Right lung (tissue), 5 donors: ENCODE results near the gene TSC22D2. TPM values are rescaled to one million over a fixed set of nuclear protein-coding genes. Genes with fewer than 3 reads are reported as not detected.
"Not testable (repeated sequence)": the region's sequence is repeated elsewhere in the genome, so short reads cannot be mapped to it uniquely, and the experiment has no call there.

ENCODE experiments used
- DNase-seq, 2 donors: peaks; one replicate each; pipeline ENCODE4 v3.0.0-alpha.2; 2013
- polyA plus RNA-seq, 5 donors: library from polyadenylated mRNA; unstranded; fragments of 120-200 nt; gene quantifications; one replicate each; pipeline versions ENCODE4 v1.2.1 to v1.2.3, GENCODE V29; 2013; ENCODE audit warnings: inconsistent platforms in 1 of 5, low replicate concordance in 1 of 5; ENCODE audit not compliant: insufficient read length in 5 of 5, insufficient read depth in 1 of 5

The TSC22D2 gene
- polyA plus RNA-seq, 5 donors, result 70.2 to 93.4 (median 75.4) TPM

DNA sequence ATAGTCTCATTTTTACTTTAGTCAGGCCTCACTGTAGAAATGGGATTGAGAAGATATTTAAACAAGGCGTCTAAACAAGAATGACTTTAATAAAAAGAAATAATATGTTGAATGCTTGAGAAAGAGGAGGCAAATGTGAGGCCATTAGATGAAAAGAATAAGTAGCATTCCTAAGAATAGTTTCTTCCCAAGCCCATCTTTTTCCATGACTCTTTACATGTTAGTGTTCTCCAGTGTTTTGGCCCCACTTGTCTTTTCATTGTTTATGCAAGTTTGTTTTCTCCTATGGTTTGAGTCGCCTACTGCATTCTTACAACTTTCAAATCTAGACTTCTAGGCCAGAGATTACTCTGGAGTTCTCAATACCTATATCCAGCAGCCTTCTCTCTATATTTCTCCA is 39.0 kb downstream of the TSC22D2 start:
- no peak for DNase-seq

- no peak for DNase-seq
Measured at GRCh38 chr3:150447631-150448465, 39.8 kb downstream of the TSC22D2 start.

DNA sequence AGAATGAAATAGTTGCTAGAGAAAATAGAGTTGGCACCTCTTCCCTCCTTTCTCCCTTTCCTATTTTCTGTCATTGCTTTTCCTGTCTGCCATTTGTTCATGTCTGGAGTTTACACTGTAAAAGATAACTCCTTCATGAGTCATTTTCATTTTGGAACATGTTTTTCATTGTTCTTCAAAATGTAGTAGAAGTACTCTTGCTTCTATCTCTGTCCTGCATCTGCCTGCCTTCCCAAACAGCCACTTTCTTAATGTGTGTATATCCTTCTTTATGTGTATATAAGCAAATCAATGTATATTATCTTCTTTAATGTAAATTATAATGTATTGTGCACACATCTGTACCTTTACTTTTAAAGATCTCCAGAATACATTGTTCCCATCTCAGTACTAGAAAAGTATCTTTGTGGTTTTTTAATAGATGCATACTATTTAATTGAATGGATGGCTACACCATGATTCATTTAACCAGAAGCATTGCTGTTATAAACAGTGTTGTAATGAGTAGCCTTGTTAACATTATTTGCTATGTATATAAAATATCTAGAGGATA is 41.1 kb downstream of the TSC22D2 start:
- DNase-seq, result no peak

DNA sequence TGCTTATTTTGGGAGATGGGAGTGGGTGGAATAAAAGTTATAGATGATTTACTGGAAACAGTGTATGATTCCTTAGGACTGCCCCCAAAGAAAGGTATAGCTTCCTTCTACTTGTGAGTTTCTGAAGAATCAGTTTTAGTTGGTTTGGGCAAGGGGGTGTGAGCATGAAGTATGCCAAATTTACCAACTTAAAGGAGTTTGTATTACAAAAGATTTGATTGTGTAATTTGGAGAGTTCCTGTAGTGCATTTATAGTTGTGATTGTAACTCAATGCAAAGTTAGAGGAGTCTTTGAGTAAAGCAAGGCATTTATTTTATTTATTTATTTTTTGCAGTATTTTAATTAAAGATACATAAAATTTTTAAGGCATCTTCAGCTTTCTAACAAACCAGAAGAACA is 42.8 kb downstream of the TSC22D2 start:
- DNase-seq, result no peak

GRCh38 chr3:150451329-150452048 is 43.4 kb downstream of the TSC22D2 start:
- no peak for DNase-seq

DNA sequence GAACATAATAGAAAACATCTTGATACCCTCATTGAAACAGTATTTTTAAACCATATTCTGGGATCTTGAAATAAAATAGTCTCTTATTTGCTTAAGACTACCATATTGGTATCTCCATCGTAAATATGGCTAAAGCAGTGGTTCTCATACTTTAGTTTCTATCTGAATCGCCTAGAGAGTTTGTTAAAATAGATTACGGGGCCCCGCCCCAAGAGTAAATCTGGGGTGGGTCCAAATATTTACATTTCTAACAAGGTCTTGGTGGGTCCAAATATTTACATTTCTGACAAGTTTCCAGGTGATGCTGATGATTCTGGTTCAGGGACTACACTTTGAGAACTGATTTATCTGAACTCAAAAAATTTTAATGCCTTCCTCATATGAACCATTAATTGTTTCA is 45.3 kb downstream of the TSC22D2 start:
- DNase-seq, result no peak

GRCh38 chr3:150454085-150454484 is 46.0 kb downstream of the TSC22D2 start:
- no peak for DNase-seq

DNA sequence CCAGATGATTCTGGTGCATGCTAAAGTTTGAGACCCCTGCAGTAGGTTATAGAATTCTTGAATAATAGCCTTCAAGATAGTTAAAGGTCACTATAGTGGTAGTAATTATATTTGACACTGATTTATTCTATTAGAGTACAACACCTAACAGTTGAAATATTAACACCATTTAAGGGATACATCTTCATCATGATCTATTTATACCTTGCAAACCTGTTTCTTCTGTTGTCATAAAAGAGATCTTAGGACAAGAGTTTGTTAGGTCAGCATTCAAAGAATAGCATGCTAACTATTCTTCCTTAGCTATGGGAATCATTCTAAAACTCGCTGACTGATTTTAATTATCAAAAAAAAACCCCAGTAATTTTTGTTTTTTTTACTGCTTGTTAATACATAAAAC is 46.5 kb downstream of the TSC22D2 start:
- no peak for DNase-seq

DNA sequence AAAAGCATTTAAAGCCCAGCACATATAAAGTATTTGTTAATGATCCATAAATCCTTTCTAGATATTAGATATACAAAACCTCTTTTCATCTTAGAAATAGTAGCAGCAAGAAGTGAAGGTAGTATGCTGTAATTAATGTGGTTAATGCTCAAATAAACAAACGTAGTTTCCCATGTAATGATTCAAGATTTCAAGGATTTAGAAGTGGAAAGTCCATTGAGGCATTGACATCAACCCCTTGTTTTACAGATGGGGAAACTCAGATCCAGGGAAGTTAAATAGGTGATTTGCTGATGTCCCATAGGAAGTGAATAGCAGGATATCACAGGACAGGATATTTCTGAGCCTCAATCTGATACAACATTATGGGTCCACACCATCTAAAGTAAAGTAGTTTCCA is 47.2 kb downstream of the TSC22D2 start:
- no peak for DNase-seq

GRCh38 chr3:150458001-150458400 is 49.9 kb downstream of the TSC22D2 start:
- DNase-seq, result peak; percentile 26 to 57

GRCh38 chr3:150460484-150460883 is 52.4 kb downstream of the TSC22D2 start:
- no peak for DNase-seq

- DNase-seq, result no peak
Measured at GRCh38 chr3:150461399-150461798, 53.3 kb downstream of the TSC22D2 start.

DNA sequence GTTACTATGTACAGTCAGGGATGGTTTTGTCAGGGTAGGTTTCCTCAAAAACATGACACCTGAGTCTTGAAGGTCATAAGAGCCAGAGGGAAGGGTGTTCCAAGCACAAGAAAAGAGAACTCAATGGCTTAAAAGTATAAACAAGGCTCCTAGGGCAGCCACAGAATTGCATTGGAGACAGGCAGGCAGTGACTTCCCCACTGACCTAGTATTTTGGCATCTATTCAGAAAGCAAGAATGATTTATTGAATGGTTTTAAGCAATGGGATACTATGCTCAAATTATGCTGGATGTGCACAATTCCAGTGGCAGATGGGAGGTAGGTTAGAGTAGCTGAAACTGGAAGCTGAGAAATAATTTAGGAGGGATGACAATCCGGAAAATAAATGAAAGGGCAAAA is 54.0 kb downstream of the TSC22D2 start:
- DNase-seq, result no peak

DNA sequence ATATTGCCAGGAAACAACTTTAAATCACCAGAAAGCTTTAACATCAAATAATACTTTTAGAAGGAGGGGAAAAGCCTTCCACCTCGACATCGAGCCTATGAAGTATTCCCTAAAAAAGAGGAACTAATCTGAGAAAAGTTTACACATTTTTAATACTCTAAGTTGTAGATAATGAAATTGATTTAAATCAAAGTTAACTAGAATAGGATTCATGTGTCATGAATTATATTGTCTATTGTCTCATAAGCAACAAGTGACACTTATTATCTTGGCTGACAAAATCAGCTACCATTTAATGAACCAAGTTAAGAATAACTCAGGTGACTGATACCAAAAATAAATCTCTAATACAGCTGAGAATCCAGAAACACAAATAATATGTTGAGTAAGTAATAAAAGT is 56.6 kb downstream of the TSC22D2 start:
- DNase-seq, result no peak

- DNase-seq, result no peak
Measured at GRCh38 chr3:150467381-150467780, 59.3 kb downstream of the TSC22D2 start.

GRCh38 chr3:150469031-150469930 is 61.2 kb downstream of the TSC22D2 start:
- no peak for DNase-seq

DNA sequence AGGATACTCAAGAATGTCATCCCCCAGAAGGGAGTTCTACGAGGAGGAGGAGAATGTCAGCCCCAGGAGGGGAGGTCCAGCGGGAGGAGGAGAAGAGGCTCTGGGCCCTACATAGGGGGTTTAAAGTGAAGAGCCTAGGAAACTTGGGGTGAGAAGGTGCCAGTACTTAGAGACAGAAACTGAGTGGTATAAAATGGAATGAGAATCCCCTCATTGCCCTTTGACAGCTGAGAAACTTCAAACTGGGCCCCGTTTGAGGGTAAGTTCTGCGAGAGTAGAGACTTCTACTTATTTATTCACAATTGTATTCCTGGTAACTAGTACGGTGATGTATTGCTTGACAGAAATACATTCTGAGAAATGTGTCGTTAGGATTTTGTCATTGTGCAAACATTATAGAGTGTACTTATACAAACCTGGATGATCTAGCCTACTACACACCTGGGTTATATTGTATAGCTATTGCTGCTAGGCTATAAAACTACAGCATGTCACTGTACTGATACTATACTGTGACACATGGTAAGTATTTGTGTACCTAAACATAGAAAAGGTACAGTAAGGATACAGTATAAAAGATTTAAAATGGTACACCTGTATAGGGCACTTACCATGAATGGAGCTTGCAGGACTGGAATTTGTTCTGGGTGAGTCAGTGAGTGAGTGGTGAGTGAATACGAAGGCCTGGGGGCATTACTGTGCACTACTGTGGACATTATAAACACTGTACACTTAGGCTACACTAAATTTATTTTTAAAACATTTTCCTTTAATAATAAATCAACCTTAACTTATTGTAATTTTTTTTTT is 62.0 kb downstream of the TSC22D2 start:
- no peak for DNase-seq

DNA sequence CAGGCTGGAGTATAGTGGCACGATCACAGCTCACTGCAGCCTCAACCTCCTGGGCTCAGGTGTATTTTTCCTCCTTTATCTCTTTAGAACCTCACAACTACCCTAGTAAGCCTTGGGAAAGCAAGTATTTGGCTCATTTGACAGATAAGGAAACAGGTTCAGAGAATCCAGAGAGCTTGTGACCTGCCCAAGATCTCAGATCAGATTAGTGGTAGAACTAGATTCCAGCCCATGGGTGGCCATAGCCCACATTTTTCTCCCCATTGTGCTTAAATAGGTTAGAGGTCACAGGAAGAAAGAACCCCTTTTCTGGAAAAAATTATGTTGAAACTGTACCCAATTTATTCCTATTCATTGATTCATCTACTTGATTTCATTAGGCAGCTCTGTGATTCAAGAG is 64.3 kb downstream of the TSC22D2 start:
- DNase-seq, result no peak

DNA sequence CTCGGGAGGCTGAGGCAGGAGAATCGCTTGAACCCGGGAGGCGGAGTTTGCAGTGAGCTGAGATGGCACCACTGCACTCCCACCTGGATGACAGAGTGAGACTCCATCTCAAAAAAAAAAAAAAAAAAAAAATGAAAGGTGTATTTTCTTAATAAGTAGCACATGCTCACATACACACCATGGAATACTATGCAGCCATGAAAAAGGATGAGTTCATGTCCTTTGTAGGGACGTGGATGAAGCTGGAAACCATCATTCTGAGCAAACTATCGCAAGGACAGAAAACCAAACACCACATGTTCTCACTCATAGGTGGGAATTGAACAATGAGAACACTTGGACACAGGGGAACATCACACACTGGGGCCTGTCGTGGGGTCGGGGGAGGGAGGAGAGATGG is 65.1 kb downstream of the TSC22D2 start:
- DNase-seq, result not testable (repeated sequence)

GRCh38 chr3:150479370-150479769 is 71.3 kb downstream of the TSC22D2 start:
- no peak for DNase-seq

DNA sequence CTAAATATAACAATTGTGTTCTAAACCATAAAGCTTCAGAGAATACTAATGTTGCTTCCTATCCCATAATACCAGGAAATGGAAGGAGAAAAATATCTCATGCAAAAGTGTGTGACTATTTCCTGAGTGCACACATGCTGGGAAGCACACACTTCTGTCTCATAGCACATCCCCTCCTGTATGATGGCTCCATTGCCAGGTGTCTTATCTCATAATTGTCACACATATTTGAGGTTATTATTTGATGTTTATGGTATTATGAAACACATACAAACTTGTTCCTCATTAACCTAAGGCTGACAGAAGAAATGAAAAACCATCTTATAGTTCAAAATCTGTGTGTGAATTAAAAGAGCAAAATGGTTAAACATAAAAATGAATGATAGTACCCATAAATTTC is 72.8 kb downstream of the TSC22D2 start:
- no peak for DNase-seq
